ENCODE data around the gene ITLN2.
A peak's percentile ranks its signal among the peaks of the same experiment; 100 is the strongest.
"Not testable (repeated sequence)": the region's sequence is repeated elsewhere in the genome, so short reads cannot be mapped to it uniquely, and the experiment has no call there.

The ITLN2 gene

DNA sequence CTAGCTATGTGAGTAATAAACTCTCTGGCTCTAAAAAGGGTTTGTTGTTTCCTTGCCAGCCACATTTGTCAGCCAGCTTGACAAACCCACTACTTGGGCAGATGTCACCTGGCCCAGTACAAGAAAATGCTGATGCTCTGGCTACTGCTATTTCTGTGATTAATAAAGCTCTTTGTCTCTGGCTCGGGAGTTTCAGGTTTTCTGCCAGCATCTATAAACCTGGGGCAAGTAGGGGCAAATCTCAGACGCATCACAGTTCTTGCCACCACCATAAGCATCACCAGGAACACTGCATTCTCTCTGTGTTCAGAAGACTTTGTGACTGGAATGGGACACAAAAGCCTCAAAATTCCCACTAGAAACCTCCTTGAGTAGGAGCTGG is 2.5 kb downstream of the ITLN2 start:
- DNase-seq (ENCODE audit: low spot score): no peak

DNA sequence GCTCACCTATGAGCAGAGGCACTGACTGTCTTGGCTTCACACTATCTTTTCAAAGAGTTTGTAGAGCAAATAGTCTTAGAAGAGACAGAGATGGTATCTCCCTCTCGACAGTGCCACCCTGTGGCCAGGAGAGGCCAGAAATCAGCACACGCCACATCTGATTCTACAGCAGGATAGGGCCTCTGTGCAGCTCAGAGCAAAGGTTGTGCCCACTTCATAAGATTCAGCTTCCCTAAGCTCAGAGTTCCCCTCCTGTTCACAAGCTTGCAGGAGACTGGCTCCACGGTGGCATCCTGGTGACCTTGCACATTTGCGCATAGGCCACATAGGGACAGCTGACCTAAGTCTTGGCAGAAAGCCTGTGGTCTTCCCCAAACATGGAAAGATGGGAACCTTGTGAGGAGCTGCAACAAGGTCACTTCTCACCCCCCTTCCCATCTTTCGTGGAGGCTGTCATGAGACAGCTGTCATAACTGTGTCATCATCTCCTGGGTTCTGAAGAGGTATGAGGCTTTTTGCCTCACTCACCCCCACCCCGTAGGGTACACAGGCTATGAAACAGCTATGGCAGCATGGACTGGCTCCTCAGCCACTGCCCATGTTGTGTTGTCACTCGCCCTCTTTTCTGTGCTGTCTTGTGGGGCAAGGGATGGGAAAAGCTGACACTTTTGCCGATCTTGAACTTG is 3.0 kb downstream of the ITLN2 start:
- peak; percentile 75 for DNase-seq (ENCODE audit: low spot score)

DNA sequence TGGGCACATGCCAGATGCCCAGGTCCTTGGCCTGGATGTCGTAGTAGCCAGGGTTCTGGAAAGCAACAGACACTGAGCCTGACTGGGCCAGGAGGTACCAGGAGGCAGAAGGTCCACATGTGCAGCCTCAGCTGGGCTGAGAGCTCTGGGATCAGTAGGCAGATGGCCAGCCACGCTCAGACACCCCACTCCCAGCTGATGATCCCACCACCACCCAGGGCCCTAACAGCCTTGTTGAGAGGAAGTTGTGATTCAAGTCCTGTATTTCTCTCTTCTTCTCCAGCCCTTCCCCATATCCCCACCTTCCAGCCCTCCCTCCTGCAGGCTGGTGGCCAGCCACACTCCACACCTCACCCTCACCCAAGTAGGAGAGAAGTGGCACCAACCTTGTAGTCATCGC is 4.0 kb downstream of the ITLN2 start:
- DNase-seq (ENCODE audit: low spot score): no peak

DNA sequence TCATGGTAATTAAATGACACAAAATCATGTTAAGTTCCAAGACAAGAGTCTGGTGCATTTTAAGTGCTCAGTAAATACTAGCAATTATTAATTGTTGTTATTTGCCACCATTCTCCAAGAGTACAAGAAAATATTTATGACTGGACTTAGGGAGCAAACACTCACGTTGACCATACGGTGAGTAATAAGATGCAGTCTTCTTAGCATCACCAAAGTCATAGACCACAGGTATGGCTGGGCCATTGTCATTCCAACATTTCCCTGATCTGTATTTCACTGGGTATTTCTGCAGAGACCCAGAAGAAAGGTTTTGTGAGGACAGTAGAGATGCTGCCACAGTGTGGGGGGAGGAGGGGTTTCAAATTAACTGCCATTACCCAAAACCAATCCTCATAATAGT is 4.7 kb downstream of the ITLN2 start:
- DNase-seq (ENCODE audit: low spot score): no peak

DNA sequence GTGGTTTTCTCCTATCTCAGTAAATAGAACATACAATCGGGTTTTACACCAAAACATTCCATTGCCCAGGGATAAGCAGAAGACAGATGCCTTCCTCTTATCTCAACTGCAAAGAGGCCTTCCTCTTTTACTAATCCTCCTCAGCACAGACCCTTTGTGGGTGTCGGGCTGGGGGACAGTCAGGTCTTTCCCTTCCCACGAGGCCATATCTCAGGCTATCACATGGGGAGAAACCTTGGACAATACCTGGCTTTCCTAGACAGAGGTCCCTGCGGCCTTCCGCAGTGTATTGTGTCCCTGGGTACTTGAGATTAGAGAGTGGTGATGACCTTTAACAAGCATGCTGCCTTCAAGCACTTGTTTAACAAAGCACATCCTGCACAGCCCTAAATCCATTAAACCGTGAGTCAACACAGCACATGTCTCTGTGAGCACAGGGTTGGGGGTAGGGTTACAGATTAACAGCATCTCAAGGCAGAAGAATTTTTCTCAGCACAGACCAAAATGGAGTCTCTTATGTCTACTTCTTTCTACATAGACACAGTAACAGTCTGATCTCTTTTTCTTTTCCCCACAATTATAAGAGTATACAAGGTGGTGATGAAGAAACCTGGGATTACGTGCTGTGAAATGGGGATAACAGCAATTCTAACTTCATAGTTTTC is 5.3 kb downstream of the ITLN2 start:
- not testable (repeated sequence) for DNase-seq (ENCODE audit: low spot score)

- DNase-seq (ENCODE audit: low spot score): not testable (repeated sequence)
These were observed 7.3 kb downstream of the ITLN2 start for GRCh38 chr1:160947174-160947759.

GRCh38 chr1:160945881-160946280 is 8.7 kb downstream of the ITLN2 start:
- DNase-seq (ENCODE audit: low spot score): not testable (repeated sequence)

GRCh38 chr1:160945079-160945478 is 9.5 kb downstream of the ITLN2 start:
- DNase-seq (ENCODE audit: low spot score): no peak

GRCh38 chr1:160942926-160943325 is 11.7 kb downstream of the ITLN2 start:
- DNase-seq (ENCODE audit: low spot score): no peak

DNA sequence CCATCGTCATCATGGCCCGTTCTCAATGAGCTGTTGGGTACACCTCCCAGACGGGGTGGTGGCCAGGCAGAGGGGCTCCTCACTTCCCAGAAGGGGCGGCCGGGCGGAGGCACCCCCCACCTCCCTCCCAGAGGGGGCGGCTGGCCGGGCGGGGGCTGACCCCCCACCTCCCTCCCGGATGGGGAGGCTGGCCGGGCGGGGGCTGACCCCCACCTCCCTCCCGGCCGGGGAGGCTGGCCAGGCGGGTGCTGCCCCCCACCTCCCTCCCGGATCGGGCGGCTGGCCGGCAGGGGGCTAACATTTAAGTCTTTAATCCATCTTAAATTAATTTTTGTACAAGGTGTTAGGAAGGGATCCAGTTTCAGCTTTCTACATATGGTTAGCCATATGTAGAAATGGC is 17.9 kb downstream of the ITLN2 start:
- not testable (repeated sequence) for DNase-seq (ENCODE audit: low spot score)

GRCh38 chr1:160935527-160936258 is 18.9 kb downstream of the ITLN2 start:
- no peak for DNase-seq (ENCODE audit: low spot score)

DNA sequence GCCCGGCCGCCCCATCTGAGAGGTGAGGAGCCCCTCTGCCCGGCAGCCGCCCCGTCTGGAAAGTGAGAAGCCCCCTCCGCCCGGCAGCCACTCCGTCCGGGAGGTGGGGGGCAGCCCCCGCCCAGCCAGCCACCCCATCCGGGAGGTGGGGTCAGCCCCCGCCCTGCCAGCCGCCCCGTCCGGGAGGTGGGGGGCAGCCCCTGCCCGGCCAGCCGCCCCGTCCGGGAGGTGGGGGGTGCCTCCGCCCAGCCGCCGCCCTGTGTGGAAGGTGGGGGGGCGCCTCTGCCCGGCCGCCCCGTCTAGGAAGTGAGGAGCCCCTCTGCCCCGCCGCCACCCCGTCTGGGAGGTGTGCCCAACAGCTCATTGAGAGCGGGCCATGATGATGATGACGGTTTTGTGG is 21.3 kb downstream of the ITLN2 start:
- DNase-seq (ENCODE audit: low spot score): not testable (repeated sequence)

DNA sequence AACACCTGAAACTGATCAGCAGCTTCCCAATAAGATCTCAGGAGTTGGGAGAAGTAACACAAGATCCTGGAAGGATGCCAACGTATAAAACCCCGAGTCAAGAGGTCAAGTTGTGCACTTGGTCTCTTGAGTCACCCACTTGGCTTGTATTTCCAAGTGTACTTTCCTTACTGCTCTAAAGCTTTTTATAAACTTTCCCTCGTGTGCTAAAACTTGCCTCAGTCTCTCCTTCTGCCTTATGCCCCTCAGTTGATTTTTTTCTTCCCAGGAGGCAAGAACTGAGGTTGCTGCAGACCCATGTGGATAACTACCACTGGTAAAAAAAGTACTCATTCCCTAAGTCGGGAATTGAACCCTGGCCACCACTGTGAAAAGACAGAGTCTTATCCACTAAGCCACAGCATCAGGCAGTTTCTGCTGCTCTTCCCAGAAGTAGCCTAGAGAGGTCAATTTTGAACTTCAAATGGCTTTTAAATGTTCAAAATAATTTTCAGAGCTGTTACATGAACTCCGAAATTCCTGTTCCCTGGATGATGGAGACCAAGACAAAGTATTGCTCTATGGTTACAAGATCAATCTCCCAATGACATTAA is 28.9 kb downstream of the ITLN2 start:
- DNase-seq (ENCODE audit: low spot score): no peak

GRCh38 chr1:160924791-160925651 is 29.6 kb downstream of the ITLN2 start:
- DNase-seq (ENCODE audit: low spot score): no peak

DNA sequence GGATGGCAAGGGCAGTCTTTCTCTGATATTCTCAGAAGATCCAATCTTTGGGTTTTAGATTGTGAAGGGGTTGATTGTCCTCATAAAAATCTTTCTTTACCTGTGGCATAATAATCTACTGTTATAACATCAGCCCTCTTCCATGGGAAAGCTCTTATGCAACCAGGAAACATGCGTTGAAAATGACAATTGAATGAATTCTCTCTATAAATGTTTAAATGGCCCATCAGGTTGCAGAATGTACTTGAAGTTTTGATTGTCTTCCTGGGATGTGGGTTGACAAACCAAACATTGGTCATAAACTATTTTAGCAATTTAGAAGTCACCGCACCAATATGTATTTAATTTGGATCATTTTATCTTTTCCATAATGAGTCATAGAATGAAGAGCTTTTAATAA is 37.9 kb downstream of the ITLN2 start:
- no peak for DNase-seq (ENCODE audit: low spot score)

- not testable (repeated sequence) for DNase-seq (ENCODE audit: low spot score)
These were observed 41.4 kb downstream of the ITLN2 start for GRCh38 chr1:160913229-160913628.

- no peak for DNase-seq (ENCODE audit: low spot score)
These were observed 42.7 kb downstream of the ITLN2 start for GRCh38 chr1:160911925-160912324.

DNA sequence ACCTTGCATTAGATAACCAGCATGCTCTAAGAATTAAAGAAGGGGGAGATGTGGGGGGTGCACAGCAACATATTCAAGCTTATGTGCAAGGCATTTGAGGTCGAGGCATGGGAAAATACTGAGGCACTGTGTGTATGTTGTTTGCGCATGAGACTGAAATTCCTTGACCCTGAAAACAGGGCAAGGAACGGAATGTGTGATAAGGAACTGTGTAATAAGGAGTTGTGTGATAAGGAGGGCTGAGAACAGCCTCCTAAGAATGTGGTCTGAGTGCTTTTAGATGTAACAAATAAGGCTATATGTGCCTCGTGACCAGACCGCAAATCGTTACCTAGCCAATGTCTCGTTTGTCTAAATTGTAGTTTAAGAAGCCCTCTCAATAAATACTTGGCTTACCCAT is 43.2 kb downstream of the ITLN2 start:
- DNase-seq (ENCODE audit: low spot score): no peak

- DNase-seq (ENCODE audit: low spot score): no peak
These were observed 44.3 kb downstream of the ITLN2 start for GRCh38 chr1:160910170-160910750.

- no peak for DNase-seq (ENCODE audit: low spot score)
These were observed 46.6 kb downstream of the ITLN2 start for GRCh38 chr1:160907976-160908375.

DNA sequence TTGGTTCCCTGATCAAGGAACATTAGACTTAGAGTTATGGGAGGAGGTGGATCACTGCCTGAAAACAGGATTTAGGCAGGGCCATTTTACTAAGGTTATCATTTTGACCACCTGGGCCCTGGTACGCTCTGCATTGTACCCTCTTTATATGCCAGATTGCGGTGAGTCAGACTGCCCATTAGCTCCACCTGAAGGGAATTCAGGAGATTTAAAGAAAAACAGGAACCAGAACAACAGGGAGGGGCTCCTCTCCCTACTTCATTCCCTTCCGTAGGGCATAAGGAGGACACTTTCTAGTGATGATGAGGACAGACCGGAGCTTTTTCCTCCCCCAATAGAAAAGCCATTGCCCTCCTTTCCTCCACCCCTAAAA is 49.0 kb downstream of the ITLN2 start:
- DNase-seq (ENCODE audit: low spot score): no peak

Data from germinal center (tissue), 1 donor.